Skeletal muscle tissue (tissue), 4 donors: ENCODE data around the gene GALNT18. TPM values are rescaled to one million over a fixed set of nuclear protein-coding genes. Genes with fewer than 3 reads are reported as not detected.

Experiments used
- H3K27ac ChIP-seq: one replicate; pipeline ENCODE4 v1.7.0; 2013; ENCODE audit warnings: mild to moderate bottlenecking, low read depth, low read length, inconsistent platforms
- H3K27me3 ChIP-seq, 3 donors: one replicate each; pipeline ENCODE4 v1.7.0; 2013; ENCODE audit warnings: low read length in 3 of 3; ENCODE audit not compliant: control insufficient read depth in 3 of 3, insufficient read depth in 3 of 3
- H3K36me3 ChIP-seq, 3 donors: one replicate each; pipeline ENCODE4 v1.7.0; 2013; ENCODE audit warnings: low read length in 3 of 3; ENCODE audit not compliant: control insufficient read depth in 3 of 3, insufficient read depth in 3 of 3
- H3K4me1 ChIP-seq, 3 donors: one replicate each; pipeline ENCODE4 v1.7.0; 2013; ENCODE audit warnings: low read length in 3 of 3, mild to moderate bottlenecking in 3 of 3; ENCODE audit not compliant: control insufficient read depth in 3 of 3, insufficient read depth in 3 of 3
- H3K4me3 ChIP-seq, 3 donors: one replicate each; pipeline ENCODE4 v1.7.0; 2013; ENCODE audit warnings: low read length in 3 of 3
- H3K9ac ChIP-seq, 3 donors: one replicate each; pipeline ENCODE4 v1.7.0; 2013; ENCODE audit warnings: low read length in 3 of 3, mild to moderate bottlenecking in 3 of 3, moderate library complexity in 2 of 3, low read depth in 1 of 3
- H3K9me3 ChIP-seq, 3 donors: one replicate each; pipeline ENCODE4 v1.7.0; 2013; ENCODE audit warnings: low read length in 3 of 3; ENCODE audit not compliant: control insufficient read depth in 3 of 3
- total RNA-seq: library from RNA; depleted of rRNA; stranded (reverse); fragments of >200 nt; gene quantifications from one replicate; pipeline ENCODE4 v1.2.3, GENCODE V29; 2014
- donor health status: Osteomylitis.

GALNT18 gene
- total RNA-seq, 1 donor from 2014 or later: 9.4 TPM

GRCh38 chr11:11572386-11572785 is 49.4 kb downstream of the GALNT18 start:
- H3K4me1 ChIP-seq: peaks cover 20 to 26% (median 22%) of the 10 kb centered on the region in 3 donors
- H3K9me3 ChIP-seq: no peaks in the 10 kb centered on the region
- H3K4me3 ChIP-seq: no peak overlapping the region
- H3K9ac ChIP-seq: no peak overlapping the region
- H3K36me3 ChIP-seq: no peaks in the 10 kb centered on the region
- H3K27me3 ChIP-seq: peaks cover 0 to 2% (median 0%) of the 10 kb centered on the region in 3 donors
- no peak overlapping the region for H3K27ac ChIP-seq

- Histone ChIP-seq H3K9ac (no peak overlapping the region), H3K9me3 (no peaks in the 10 kb centered on the region), H3K27ac (no peak overlapping the region), H3K36me3 (no peaks in the 10 kb centered on the region), H3K4me1 (peaks cover 19 to 21% (median 20%) of the 10 kb centered on the region in 3 donors), H3K27me3 (peaks cover 0 to 2% (median 0%) of the 10 kb centered on the region in 3 donors), H3K4me3 (no peak overlapping the region)
Observed at GRCh38 chr11:11571893-11572292, 49.9 kb downstream of the GALNT18 start.

GRCh38 chr11:11570823-11571222 is 51.0 kb downstream of the GALNT18 start:
- Histone ChIP-seq H3K4me1 (peaks cover 15 to 20% (median 18%) of the 10 kb centered on the region in 3 donors), H3K36me3 (no peaks in the 10 kb centered on the region), H3K4me3 (no peak overlapping the region), H3K27ac (peak overlapping the region; percentile 57), H3K9me3 (no peaks in the 10 kb centered on the region), H3K9ac (no peak overlapping the region), H3K27me3 (no peaks in the 10 kb centered on the region)

- Histone ChIP-seq H3K27me3 (no peaks in the 10 kb centered on the region), H3K9ac (no peak overlapping the region), H3K4me1 (peaks cover 15 to 20% (median 18%) of the 10 kb centered on the region in 3 donors), H3K9me3 (no peaks in the 10 kb centered on the region), H3K4me3 (peak overlapping the region; percentile 11 to 49 (median 37)), H3K27ac (peak overlapping the region; percentile 57), H3K36me3 (no peaks in the 10 kb centered on the region)
Observed at GRCh38 chr11:11569936-11570491, 51.8 kb downstream of the GALNT18 start.

- no peaks in the 10 kb centered on the region for H3K27me3 ChIP-seq
- H3K4me3 ChIP-seq: no peak overlapping the region
- H3K27ac ChIP-seq: peak overlapping the region; percentile 57
- no peaks in the 10 kb centered on the region for H3K9me3 ChIP-seq
- no peak overlapping the region for H3K9ac ChIP-seq
- peaks cover 15 to 20% (median 18%) of the 10 kb centered on the region in 3 donors for H3K4me1 ChIP-seq
- H3K36me3 ChIP-seq: no peaks in the 10 kb centered on the region
Observed at GRCh38 chr11:11568651-11569229, 53.1 kb downstream of the GALNT18 start.

GRCh38 chr11:11567936-11568650 is 53.7 kb downstream of the GALNT18 start:
- no peaks in the 10 kb centered on the region for H3K27me3 ChIP-seq
- peaks cover 15 to 22% (median 20%) of the 10 kb centered on the region in 3 donors for H3K4me1 ChIP-seq
- no peak overlapping the region for H3K9ac ChIP-seq
- H3K27ac ChIP-seq: peak overlapping the region; percentile 8
- no peaks in the 10 kb centered on the region for H3K36me3 ChIP-seq
- no peak overlapping the region for H3K4me3 ChIP-seq
- H3K9me3 ChIP-seq: no peaks in the 10 kb centered on the region

GRCh38 chr11:11565636-11566035 is 56.2 kb downstream of the GALNT18 start:
- no peaks in the 10 kb centered on the region for H3K36me3 ChIP-seq
- H3K4me3 ChIP-seq: no peak overlapping the region
- no peaks in the 10 kb centered on the region for H3K9me3 ChIP-seq
- H3K4me1 ChIP-seq: peaks cover 14 to 28% (median 23%) of the 10 kb centered on the region in 3 donors
- H3K27ac ChIP-seq: no peak overlapping the region
- no peak overlapping the region for H3K9ac ChIP-seq
- no peaks in the 10 kb centered on the region for H3K27me3 ChIP-seq

- no peak overlapping the region for H3K27ac ChIP-seq
- peaks cover 2 to 23% (median 15%) of the 10 kb centered on the region in 3 donors for H3K4me1 ChIP-seq
- no peak overlapping the region for H3K9ac ChIP-seq
- no peaks in the 10 kb centered on the region for H3K9me3 ChIP-seq
- H3K36me3 ChIP-seq: no peaks in the 10 kb centered on the region
- no peak overlapping the region for H3K4me3 ChIP-seq
- no peaks in the 10 kb centered on the region for H3K27me3 ChIP-seq
Observed at GRCh38 chr11:11563200-11563975, 58.4 kb downstream of the GALNT18 start.

GRCh38 chr11:11561991-11562390 is 59.8 kb downstream of the GALNT18 start:
- no peak overlapping the region for H3K9ac ChIP-seq
- no peak overlapping the region for H3K27ac ChIP-seq
- no peaks in the 10 kb centered on the region for H3K9me3 ChIP-seq
- peaks cover 0 to 33% (median 17%) of the 10 kb centered on the region in 3 donors for H3K4me1 ChIP-seq
- no peaks in the 10 kb centered on the region for H3K27me3 ChIP-seq
- no peak overlapping the region for H3K4me3 ChIP-seq
- no peaks in the 10 kb centered on the region for H3K36me3 ChIP-seq
